GM12872 (cell line): Measurements from ENCODE around the gene ATG16L2.

Experiments used
- CTCF ChIP-seq: IDR thresholded peaks from 3 replicates; pipeline ENCODE4 v1.5.1; 2011; ENCODE audit warnings: low read depth, mild to moderate bottlenecking, low read length, moderate library complexity; ENCODE audit not compliant: insufficient read depth

ATG16L2 gene

GRCh38 chr11:72776844-72777754 lies 37.1 kb upstream of the ATG16L2 start:
- TF ChIP-seq CTCF, result no peak

GRCh38 chr11:72777755-72778278 lies 36.4 kb upstream of the ATG16L2 start:
- TF ChIP-seq CTCF, result no peak

DNA sequence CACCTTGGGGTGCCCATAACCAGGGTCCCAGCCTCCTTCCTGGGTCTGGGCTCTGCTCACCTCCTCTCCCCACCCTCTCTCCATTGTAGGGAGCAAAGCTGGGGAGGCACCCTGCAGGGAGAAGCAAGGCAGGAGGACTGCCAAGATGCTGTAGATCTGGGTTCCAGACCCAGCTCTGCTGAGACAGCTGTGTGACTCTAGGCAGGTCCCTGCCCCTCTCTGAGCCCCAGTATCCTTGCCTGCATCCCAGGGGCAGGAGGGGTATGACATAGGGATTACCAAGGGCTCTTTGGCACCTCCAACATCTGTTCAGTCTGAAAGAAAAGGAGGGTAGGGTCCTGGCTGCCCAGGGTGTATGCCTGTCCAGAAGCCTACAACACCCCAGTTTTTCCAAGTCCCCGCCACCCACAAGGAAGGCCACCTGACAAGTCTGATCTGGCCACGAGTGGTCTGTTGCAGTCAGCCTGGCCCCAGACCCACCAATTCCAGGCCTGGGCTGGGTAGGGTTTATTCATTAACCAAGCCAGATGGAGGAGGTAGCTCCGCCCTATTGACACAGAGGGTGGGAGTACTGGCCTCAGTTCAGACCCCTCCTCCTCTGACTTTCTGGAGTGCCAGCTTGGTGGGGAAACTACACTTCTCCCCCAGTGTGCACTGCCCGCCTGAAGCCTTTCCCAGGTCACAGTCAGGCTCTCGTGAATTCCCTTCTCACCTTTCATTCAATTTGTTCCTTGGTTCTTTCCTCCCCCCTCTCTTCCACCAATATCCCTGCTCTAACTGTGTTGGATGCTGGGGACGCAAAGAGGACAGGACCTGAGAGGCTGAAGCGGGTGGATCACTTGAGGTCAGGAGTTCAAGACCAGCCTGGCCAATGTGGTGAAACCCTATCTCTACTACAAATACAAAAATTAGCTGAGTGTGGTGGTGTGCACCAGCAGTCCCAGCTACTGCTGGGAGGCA lies 35.4 kb upstream of the ATG16L2 start:
- no peak for TF ChIP-seq CTCF

DNA sequence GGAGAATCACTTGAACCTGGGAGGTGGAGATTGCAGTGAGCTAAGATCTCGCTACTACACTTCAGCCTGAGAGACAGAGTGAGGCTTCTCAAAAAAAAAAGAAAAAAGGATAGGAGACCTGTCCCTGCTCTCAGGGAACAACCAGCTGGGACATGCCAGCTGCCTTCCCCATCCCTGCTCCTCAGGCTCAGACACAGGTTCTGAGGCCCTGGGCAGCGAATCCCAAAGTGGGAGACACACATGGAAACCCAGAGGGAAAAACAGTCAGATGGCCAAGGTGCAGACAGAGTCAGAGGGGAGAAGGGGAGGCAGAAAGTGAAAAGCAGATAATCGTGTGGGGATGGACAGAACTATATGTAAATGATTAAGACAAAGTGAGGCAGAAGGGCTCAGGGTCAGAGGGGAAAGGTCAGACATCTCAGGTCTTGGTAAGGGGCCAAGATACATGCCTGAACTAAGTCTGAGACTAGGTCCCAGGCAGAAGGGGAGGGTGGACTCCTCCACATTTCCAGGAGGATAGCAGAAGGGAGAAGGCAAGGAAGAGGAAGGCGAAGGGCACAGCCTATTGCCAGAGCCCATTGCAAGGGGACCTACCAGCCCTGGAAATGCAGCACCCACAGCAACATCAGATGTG lies 34.6 kb upstream of the ATG16L2 start:
- TF ChIP-seq CTCF, result no peak

- TF ChIP-seq CTCF, result no peak
Measured at GRCh38 chr11:72780296-72781062, 33.7 kb upstream of the ATG16L2 start.

GRCh38 chr11:72781063-72781312 lies 33.2 kb upstream of the ATG16L2 start:
- no peak for TF ChIP-seq CTCF
